ENCODE data around the gene IREB2.
A peak's percentile ranks its signal among the peaks of the same experiment; 100 is the strongest.

Gene IREB2

DNA sequence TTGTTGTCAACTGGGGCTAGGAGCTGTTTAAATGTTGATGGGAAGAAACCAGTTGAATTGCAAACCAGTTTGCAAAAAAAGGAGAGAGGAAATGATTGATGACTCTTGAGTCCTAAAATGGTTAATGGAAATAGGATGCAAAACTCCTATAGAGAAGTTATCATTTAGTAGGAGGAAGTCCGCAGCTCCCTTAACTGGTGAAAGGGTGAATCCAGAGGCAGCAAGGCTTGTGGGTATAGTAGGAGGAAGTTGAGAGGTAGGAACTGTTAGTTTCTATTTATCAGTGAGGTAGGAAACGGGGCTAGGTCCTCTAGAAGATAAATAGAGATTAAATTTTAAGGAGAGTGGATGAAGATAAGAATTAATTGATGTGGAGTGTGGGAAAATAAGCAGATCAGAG is 15.4 kb downstream of the IREB2 start:
- in situ Hi-C loops (cut with HindIII; ENCODE audit: low pct_ligation_motif_present, low sequenced_read_pairs): no loop called here
- H3K27ac ChIP-seq: no peak overlapping the region
- TF ChIP-seq CTCF (IDR thresholded peaks at IDR 0.05; ENCODE audit: low read depth, low read length, missing control alignments): no peak
- no peak for DNase-seq
- H3K4me3 ChIP-seq (ENCODE audit: low read depth, low read length): no peak overlapping the region
- H3K27me3 ChIP-seq (replicated peaks): no peaks in the 10 kb centered on the region
- H3K36me3 ChIP-seq (replicated peaks): no peaks in the 10 kb centered on the region

DNA sequence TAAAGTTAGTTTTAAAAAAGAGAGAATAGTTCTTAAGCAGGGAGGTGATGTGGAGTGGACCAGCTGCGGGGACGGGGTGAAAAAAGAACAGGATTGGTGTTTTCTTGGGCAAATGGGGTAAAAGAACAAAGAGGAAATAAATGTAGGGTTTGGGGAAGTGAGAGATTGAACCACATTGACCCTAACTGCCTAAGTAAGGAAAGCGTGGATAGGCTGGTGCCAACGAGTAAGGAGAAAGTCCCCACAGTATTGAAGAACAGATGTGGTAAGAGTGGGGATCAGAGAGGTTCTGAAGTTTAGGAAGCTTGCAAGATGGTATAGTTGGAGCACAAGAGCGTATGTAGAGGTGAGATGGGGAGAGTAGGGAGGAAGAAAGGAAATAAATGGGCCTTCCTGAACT is 17.0 kb downstream of the IREB2 start:
- in situ Hi-C loops (cut with HindIII; ENCODE audit: low pct_ligation_motif_present, low sequenced_read_pairs): no loop called here
- H3K36me3 ChIP-seq (replicated peaks): no peaks in the 10 kb centered on the region
- no peak for TF ChIP-seq CTCF (IDR thresholded peaks at IDR 0.05; ENCODE audit: low read depth, low read length, missing control alignments)
- H3K27ac ChIP-seq: no peak overlapping the region
- no peak for DNase-seq
- no peak overlapping the region for H3K4me3 ChIP-seq (ENCODE audit: low read depth, low read length)
- no peaks in the 10 kb centered on the region for H3K27me3 ChIP-seq (replicated peaks)

DNA sequence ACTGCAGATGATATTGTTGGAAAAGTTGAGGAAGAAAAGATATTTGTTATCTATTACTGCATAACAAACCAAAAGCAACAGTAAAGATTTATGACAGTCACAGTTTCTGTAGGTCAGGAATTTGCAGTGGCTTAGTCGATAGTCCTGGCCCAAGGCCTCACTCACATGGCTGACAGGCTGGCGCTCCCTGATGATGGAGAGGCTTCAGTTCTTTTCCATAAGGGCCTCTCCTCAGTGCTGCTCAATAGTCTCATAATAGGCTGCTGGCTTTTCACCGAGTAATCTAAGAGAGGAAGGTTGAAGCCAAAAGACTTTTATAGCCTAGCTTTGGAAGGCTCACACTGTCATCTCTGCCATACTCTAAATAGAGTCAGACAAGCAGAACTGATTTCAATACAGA is 17.7 kb downstream of the IREB2 start:
- no peak overlapping the region for H3K4me3 ChIP-seq (ENCODE audit: low read depth, low read length)

DNA sequence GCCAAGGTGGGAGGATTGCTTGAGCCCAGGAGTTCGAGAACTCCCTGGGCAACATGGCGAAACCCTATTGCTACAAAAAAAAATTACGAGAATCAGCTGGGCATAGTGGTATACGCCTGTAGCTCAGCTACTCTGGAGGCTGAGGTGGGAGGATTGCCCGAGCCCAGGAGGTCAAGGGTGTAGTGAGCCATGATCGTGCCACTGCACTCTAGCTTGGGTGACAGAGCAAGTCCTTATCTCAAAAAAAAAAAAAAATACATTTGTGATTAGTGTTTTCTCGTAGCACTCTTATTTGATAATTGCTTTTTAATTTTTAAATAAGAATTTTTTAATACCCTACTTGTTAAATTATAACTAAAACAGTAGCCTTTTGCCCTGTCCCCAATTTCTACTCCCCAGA is 18.4 kb downstream of the IREB2 start:
- no peak for DNase-seq
- H3K27ac ChIP-seq: no peak overlapping the region
- H3K4me3 ChIP-seq (ENCODE audit: low read depth, low read length): no peak overlapping the region
- H3K27me3 ChIP-seq (replicated peaks): no peaks in the 10 kb centered on the region
- TF ChIP-seq CTCF (IDR thresholded peaks at IDR 0.05; ENCODE audit: low read depth, low read length, missing control alignments): no peak
- in situ Hi-C loops (cut with HindIII; ENCODE audit: low pct_ligation_motif_present, low sequenced_read_pairs): no loop called here
- H3K36me3 ChIP-seq (replicated peaks): no peaks in the 10 kb centered on the region

More for the DNA sequence above, 17.7 kb downstream of the IREB2 start:
- H3K36me3 ChIP-seq (replicated peaks): no peaks in the 10 kb centered on the region
- TF ChIP-seq CTCF (IDR thresholded peaks at IDR 0.05; ENCODE audit: low read depth, low read length, missing control alignments): no peak
- no peak for DNase-seq
- H3K27ac ChIP-seq: no peak overlapping the region
- no peaks in the 10 kb centered on the region for H3K27me3 ChIP-seq (replicated peaks)
- in situ Hi-C loops (cut with HindIII; ENCODE audit: low pct_ligation_motif_present, low sequenced_read_pairs): no loop called here

- peak; percentile 60 for DNase-seq
- no peak for TF ChIP-seq CTCF (IDR thresholded peaks at IDR 0.05; ENCODE audit: low read depth, low read length, missing control alignments)
- in situ Hi-C loops (cut with HindIII; ENCODE audit: low pct_ligation_motif_present, low sequenced_read_pairs): no loop called here
Observed at GRCh38 chr15:78457101-78457500, 19.1 kb downstream of the IREB2 start.

GRCh38 chr15:78460737-78461136 is 22.7 kb downstream of the IREB2 start:
- Histone ChIP-seq H3K36me3 (replicated peaks) (peaks cover 14% of the 10 kb centered on the region), H3K4me3 (ENCODE audit: low read depth, low read length) (no peak overlapping the region), H3K27me3 (replicated peaks) (no peaks in the 10 kb centered on the region), H3K27ac (no peak overlapping the region)
- DNase-seq: no peak
- in situ Hi-C loops (cut with HindIII; ENCODE audit: low pct_ligation_motif_present, low sequenced_read_pairs): no loop called here
- TF ChIP-seq CTCF (IDR thresholded peaks at IDR 0.05; ENCODE audit: low read depth, low read length, missing control alignments): no peak

More at GRCh38 chr15:78457101-78457500, 19.1 kb downstream of the IREB2 start:
- H3K27me3 ChIP-seq (replicated peaks): no peaks in the 10 kb centered on the region
- H3K27ac ChIP-seq: no peak overlapping the region
- no peaks in the 10 kb centered on the region for H3K36me3 ChIP-seq (replicated peaks)
- H3K4me3 ChIP-seq (ENCODE audit: low read depth, low read length): no peak overlapping the region
